H1 (cell line): ENCODE data around the gene CDPF1. TPM values are rescaled to one million over a fixed set of nuclear protein-coding genes. Genes with fewer than 3 reads are reported as not detected.

Experiments
- CTBP2 ChIP-seq: IDR thresholded peaks from 2 replicates; pipeline ENCODE4 v1.7.0; 2011; ENCODE audit warnings: borderline replicate concordance, mild to moderate bottlenecking, moderate library complexity, mixed read lengths, low read length; ENCODE audit not compliant: insufficient read depth, insufficient read length
- SIN3A ChIP-seq, 2 experiments: IDR thresholded peaks in 1 of 2; conservative IDR thresholded peaks in 1 of 2; 2 replicates each; pipeline ENCODE4 v1.6.1; 2011 to 2012; ENCODE audit warnings: low read length in 2 of 2, improper control_type of control experiment in 1 of 2, low read depth in 1 of 2, mild to moderate bottlenecking in 1 of 2
- TBP ChIP-seq: IDR thresholded peaks from 2 replicates; pipeline ENCODE4 v1.6.1; 2011; ENCODE audit warnings: low read depth, low read length, improper control_type of control experiment
- TEAD4 ChIP-seq: IDR thresholded peaks from 2 replicates; pipeline ENCODE4 v1.6.1; 2012; ENCODE audit warnings: low read depth, low read length, inconsistent platforms, mixed read lengths
- polyA plus RNA-seq, 7 experiments: library from polyadenylated mRNA; depleted of rRNA in 3 of 7; stranded (reverse) in 5 of 7; unstranded in 2 of 7; fragments of >200 nt in 5 of 7; fragments of 200-250 nt in 2 of 7; gene quantifications; 1 replicate in 5 of 7; 2 replicates in 1 of 7; 4 replicates in 1 of 7; pipeline versions ENCODE4 v1.2.1 to v1.2.3, GENCODE V29; 2011 to 2013; ENCODE audit warnings: missing spikeins in 2 of 7, mixed read lengths in 2 of 7
- total RNA-seq: library from RNA; stranded (reverse); fragmentation: NEBNext Ultra II Directional; extraction: Animal tissue kit (Norgen Biotek cat#: 25700); gene quantifications from 2 replicates; pipeline ENCODE4 v1.2.1, GENCODE V29; 2021

CDPF1 gene
- total and polyA plus RNA-seq, 2 of the 8 experiments (the other 6 are each of a cell fraction or from before 2014, with no cell fraction given): 9.7 to 13.7 TPM

DNA sequence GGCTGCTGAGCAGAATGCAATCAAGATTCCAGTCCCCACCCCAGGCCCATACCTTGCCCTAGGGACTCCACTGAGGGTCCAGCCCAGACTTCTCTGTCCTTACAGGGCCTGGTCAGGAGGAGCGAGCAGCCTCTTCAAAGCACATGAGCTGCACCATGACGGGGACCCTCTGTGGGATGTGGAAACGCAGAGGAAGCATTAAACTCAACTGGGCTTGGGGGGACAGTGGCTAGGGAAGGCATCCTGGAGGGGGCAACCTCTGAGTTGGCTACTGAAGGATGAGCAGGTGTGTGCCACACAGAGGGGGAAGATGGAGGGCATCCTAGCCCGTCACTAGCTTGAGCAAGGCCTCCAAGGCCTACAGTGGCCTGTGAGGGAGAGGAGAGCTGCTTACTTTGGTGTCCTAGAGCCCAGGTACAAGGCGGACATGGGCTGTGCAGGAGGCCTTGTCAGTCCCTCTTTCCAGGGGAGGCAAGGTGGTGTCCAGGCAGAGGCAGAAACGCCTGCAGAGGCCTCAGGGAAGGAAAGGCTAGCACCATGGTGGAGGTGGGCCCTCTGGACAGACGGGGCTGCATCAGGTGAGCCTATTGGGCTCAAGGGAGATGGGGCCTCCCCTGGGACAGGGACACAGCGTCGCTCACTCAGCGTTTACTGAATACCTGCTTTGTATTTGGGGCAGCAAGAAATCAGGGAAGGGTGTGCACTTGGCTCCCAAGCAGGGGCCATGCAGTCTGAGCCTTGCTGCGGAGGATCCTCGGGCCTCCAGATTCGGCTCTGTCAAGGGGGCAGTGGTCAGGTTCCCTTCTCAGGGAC is 32.0 kb upstream of the CDPF1 start (continued):
- no peak for TF ChIP-seq SIN3A (conservative IDR thresholded peaks at IDR 0.05 in 1 of 2, IDR thresholded peaks at IDR 0.05 in 1 of 2; ENCODE audit: low read depth in 1 of 2, low read length in 2 of 2)
- TF ChIP-seq CTBP2: no peak
- TF ChIP-seq TBP: no peak
- TF ChIP-seq TEAD4: no peak
- TF ChIP-seq, all 59 proteins: peak for 0
